ENCODE measurements around the gene SH3PXD2A.
A peak's percentile ranks its signal among the peaks of the same experiment; 100 is the strongest.

SH3PXD2A gene

DNA sequence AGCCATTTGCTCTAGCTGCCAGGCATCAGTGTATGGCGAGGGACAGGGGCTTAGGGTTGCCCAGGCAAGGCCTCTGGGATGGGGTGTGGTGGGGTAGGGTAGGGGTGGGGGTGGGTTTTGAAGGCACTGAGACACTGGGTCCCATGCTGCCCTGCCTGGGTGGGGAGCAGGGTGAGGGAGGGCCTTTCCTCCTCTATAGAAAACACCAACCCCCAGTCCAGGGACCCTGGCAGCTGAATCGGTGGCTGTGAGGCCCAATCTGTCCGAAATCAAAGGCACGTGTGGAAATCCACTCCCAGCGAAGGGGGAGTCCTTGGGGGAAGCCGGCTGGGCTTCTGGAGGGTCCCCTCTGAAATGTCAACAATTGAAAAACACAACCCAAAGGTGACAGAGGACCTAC, 255.5 kb downstream of the SH3PXD2A start:
- H3K4ac ChIP-seq (ENCODE audit: low read depth, low read length), result no peak overlapping the region
- no peaks in the 10 kb centered on the region for H3K4me1 ChIP-seq (ENCODE audit: control insufficient read depth in 1 of 2, insufficient read depth in 2 of 2, low read length in 2 of 2)
- H3K14ac ChIP-seq (ENCODE audit: low read length), result no peak overlapping the region
- no peak overlapping the region for H3K9ac ChIP-seq (ENCODE audit: low read length)
- no peak overlapping the region for H2AFZ ChIP-seq (ENCODE audit: insufficient read depth, low read length, poor library complexity)
- H4K91ac ChIP-seq (ENCODE audit: low read depth, low read length), result no peak overlapping the region
- no peak overlapping the region for H4K12ac ChIP-seq (ENCODE audit: low read depth, low read length)
- no peak overlapping the region for H3K18ac ChIP-seq (ENCODE audit: low read length)
- no peaks in the 10 kb centered on the region for H3K79me2 ChIP-seq (ENCODE audit: control insufficient read depth, insufficient read depth, low read length, poor library complexity)
- H3K9me3 ChIP-seq (ENCODE audit: insufficient read depth, low read depth, low read length), result peaks cover 2% of the 10 kb centered on the region
- H3K27ac ChIP-seq (ENCODE audit: low read depth, low read length), result no peak overlapping the region
- no peak overlapping the region for H4K8ac ChIP-seq (ENCODE audit: low read depth, low read length)
- peaks cover 20 to 24% of the 10 kb centered on the region in 2 experiments for H3K36me3 ChIP-seq (ENCODE audit: control insufficient read depth in 1 of 2, insufficient read depth in 2 of 2, low read length in 2 of 2)
- no peak overlapping the region for H3K4me3 ChIP-seq (ENCODE audit: low read depth, low read length)
- H2BK5ac ChIP-seq (ENCODE audit: low read depth, low read length, poor library complexity), result no peak overlapping the region
- H2BK120ac ChIP-seq (ENCODE audit: insufficient read depth, low read length, poor library complexity), result no peak overlapping the region
- H3K4me2 ChIP-seq (ENCODE audit: low read length), result no peak overlapping the region
- DNase-seq, result no peak
- no peaks in the 10 kb centered on the region for H3K27me3 ChIP-seq (ENCODE audit: insufficient read depth, low read length)
- no peaks in the 10 kb centered on the region for H3K79me1 ChIP-seq (ENCODE audit: low read length)
- H3K23ac ChIP-seq (ENCODE audit: low read length), result no peak overlapping the region
- WGBS (ENCODE audit: extremely low coverage, insufficient coverage, insufficient read length), result no CpG with 5 or more reads among the region's 6 CpGs
- H2AK5ac ChIP-seq (ENCODE audit: low read length), result no peak overlapping the region
- no peak overlapping the region for H2BK12ac ChIP-seq (ENCODE audit: low read length)

DNA sequence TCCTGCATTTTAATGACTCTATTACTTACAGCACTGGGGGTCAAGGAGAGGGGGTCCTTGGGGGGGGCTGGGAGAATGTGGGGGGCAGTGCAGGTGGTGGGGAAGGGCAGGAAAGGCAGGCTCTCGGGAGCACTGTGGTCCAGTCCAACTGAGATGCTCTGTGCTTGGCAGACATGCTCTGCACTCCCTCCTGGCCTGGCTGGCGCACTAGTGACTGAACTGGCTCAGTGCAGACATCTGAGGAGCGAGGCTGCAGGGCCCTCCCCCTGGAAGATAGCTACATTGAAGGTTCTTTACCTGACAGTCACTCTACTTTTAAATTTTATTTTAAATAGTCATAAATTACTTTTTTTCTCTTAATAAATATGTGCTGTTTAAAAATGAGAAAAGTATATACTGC, 256.2 kb downstream of the SH3PXD2A start:
- Histone ChIP-seq H2BK5ac (ENCODE audit: low read depth, low read length, poor library complexity) (no peak overlapping the region), H3K4me1 (ENCODE audit: control insufficient read depth in 1 of 2, insufficient read depth in 2 of 2, low read length in 2 of 2) (no peaks in the 10 kb centered on the region), H3K36me3 (ENCODE audit: control insufficient read depth in 1 of 2, insufficient read depth in 2 of 2, low read length in 2 of 2) (peaks cover 20 to 24% of the 10 kb centered on the region in 2 experiments), H3K4ac (ENCODE audit: low read depth, low read length) (no peak overlapping the region), H3K14ac (ENCODE audit: low read length) (no peak overlapping the region), H2BK12ac (ENCODE audit: low read length) (no peak overlapping the region), H3K27me3 (ENCODE audit: insufficient read depth, low read length) (no peaks in the 10 kb centered on the region), H3K18ac (ENCODE audit: low read length) (no peak overlapping the region), H2AK5ac (ENCODE audit: low read length) (no peak overlapping the region), H3K9me3 (ENCODE audit: insufficient read depth, low read depth, low read length) (peaks cover 2% of the 10 kb centered on the region), H3K79me2 (ENCODE audit: control insufficient read depth, insufficient read depth, low read length, poor library complexity) (no peaks in the 10 kb centered on the region), H2AFZ (ENCODE audit: insufficient read depth, low read length, poor library complexity) (no peak overlapping the region), H3K23ac (ENCODE audit: low read length) (no peak overlapping the region), H3K4me2 (ENCODE audit: low read length) (no peak overlapping the region), H3K4me3 (ENCODE audit: low read depth, low read length) (no peak overlapping the region), H4K8ac (ENCODE audit: low read depth, low read length) (peak overlapping the region; percentile 31), H3K79me1 (ENCODE audit: low read length) (no peaks in the 10 kb centered on the region), H4K91ac (ENCODE audit: low read depth, low read length) (no peak overlapping the region), H4K12ac (ENCODE audit: low read depth, low read length) (no peak overlapping the region), H3K9ac (ENCODE audit: low read length) (no peak overlapping the region), H3K27ac (ENCODE audit: low read depth, low read length) (no peak overlapping the region), H2BK120ac (ENCODE audit: insufficient read depth, low read length, poor library complexity) (no peak overlapping the region)
- no peak for DNase-seq
- no CpG with 5 or more reads among the region's 3 CpGs for WGBS (ENCODE audit: extremely low coverage, insufficient coverage, insufficient read length)

DNA sequence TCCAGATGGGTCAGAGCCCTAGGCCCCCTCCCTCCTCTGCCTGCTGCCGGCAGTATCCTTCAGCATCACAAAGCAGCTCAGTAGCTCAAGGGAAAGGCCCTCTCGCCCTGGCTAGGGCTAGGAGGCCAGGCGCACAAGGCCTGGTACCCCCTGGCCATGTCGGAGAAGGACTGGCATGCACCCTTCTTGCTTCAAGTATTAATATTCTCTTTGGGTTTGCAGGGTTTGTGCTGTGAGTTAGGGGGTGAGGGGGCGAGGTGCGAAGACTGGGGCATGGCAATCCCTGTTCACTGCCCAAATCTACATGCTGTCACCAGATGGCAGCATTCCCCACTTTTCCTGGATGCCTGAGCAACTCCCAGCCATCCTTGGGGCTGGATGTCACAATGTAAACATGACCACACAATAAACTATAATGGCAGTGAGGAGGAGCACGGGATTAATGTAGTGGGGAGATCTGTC, 256.7 kb downstream of the SH3PXD2A start:
- DNase-seq, result peak; percentile 50 to 74
- H3K36me3 ChIP-seq (ENCODE audit: control insufficient read depth in 1 of 2, insufficient read depth in 2 of 2, low read length in 2 of 2), result peaks cover 20 to 24% of the 10 kb centered on the region in 2 experiments
- H3K4me1 ChIP-seq (ENCODE audit: control insufficient read depth in 1 of 2, insufficient read depth in 2 of 2, low read length in 2 of 2), result no peaks in the 10 kb centered on the region
- no peak overlapping the region for H2AK5ac ChIP-seq (ENCODE audit: low read length)
- H3K9ac ChIP-seq (ENCODE audit: low read length), result peak overlapping the region; percentile 43
- no peak overlapping the region for H2BK120ac ChIP-seq (ENCODE audit: insufficient read depth, low read length, poor library complexity)
- H3K4ac ChIP-seq (ENCODE audit: low read depth, low read length), result no peak overlapping the region
- H3K27me3 ChIP-seq (ENCODE audit: insufficient read depth, low read length), result no peaks in the 10 kb centered on the region
- H3K9me3 ChIP-seq (ENCODE audit: insufficient read depth, low read depth, low read length), result peaks cover 2% of the 10 kb centered on the region
- WGBS (ENCODE audit: extremely low coverage, insufficient coverage, insufficient read length), result no CpG with 5 or more reads among the region's 7 CpGs
- no peak overlapping the region for H3K27ac ChIP-seq (ENCODE audit: low read depth, low read length)
- H3K4me3 ChIP-seq (ENCODE audit: low read depth, low read length), result no peak overlapping the region
- no peak overlapping the region for H2BK12ac ChIP-seq (ENCODE audit: low read length)
- H4K12ac ChIP-seq (ENCODE audit: low read depth, low read length), result no peak overlapping the region
- H2BK5ac ChIP-seq (ENCODE audit: low read depth, low read length, poor library complexity), result no peak overlapping the region
- no peak overlapping the region for H3K18ac ChIP-seq (ENCODE audit: low read length)
- no peak overlapping the region for H4K8ac ChIP-seq (ENCODE audit: low read depth, low read length)
- H2AFZ ChIP-seq (ENCODE audit: insufficient read depth, low read length, poor library complexity), result no peak overlapping the region
- no peaks in the 10 kb centered on the region for H3K79me1 ChIP-seq (ENCODE audit: low read length)
- H3K4me2 ChIP-seq (ENCODE audit: low read length), result no peak overlapping the region
- no peak overlapping the region for H4K91ac ChIP-seq (ENCODE audit: low read depth, low read length)
- no peak overlapping the region for H3K14ac ChIP-seq (ENCODE audit: low read length)
- no peaks in the 10 kb centered on the region for H3K79me2 ChIP-seq (ENCODE audit: control insufficient read depth, insufficient read depth, low read length, poor library complexity)
- H3K23ac ChIP-seq (ENCODE audit: low read length), result no peak overlapping the region

DNA sequence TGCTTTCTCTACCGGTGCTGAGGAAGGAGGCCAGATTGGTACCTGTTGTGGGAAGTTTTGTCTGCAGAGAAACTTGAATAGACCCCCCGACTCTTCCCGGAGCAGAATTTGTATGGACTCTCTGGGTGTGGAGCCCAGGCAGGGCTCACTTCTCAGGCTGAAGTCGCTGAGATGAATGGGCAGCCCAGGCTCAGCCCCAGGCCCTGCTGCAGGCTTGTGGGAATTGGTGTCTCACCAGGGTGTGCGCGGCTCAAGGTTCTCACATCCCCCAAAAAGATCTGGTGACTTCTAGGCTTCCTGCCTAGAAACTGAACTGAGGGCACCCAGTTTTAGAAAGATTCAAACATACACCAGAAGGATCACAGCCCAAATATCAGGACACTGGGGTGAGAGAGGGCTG, 258.4 kb downstream of the SH3PXD2A start:
- Histone ChIP-seq H4K12ac (ENCODE audit: low read depth, low read length) (no peak overlapping the region), H3K23ac (ENCODE audit: low read length) (no peak overlapping the region), H4K91ac (ENCODE audit: low read depth, low read length) (no peak overlapping the region), H2BK5ac (ENCODE audit: low read depth, low read length, poor library complexity) (no peak overlapping the region), H3K18ac (ENCODE audit: low read length) (no peak overlapping the region), H3K79me1 (ENCODE audit: low read length) (no peaks in the 10 kb centered on the region), H3K4me2 (ENCODE audit: low read length) (no peak overlapping the region), H2BK12ac (ENCODE audit: low read length) (no peak overlapping the region), H2AK5ac (ENCODE audit: low read length) (no peak overlapping the region), H3K14ac (ENCODE audit: low read length) (no peak overlapping the region), H3K36me3 (ENCODE audit: control insufficient read depth in 1 of 2, insufficient read depth in 2 of 2, low read length in 2 of 2) (peaks cover 7 to 10% of the 10 kb centered on the region in 2 experiments), H3K4me1 (ENCODE audit: control insufficient read depth in 1 of 2, insufficient read depth in 2 of 2, low read length in 2 of 2) (no peaks in the 10 kb centered on the region), H3K9me3 (ENCODE audit: insufficient read depth, low read depth, low read length) (no peaks in the 10 kb centered on the region), H3K4me3 (ENCODE audit: low read depth, low read length) (no peak overlapping the region), H3K4ac (ENCODE audit: low read depth, low read length) (no peak overlapping the region), H4K8ac (ENCODE audit: low read depth, low read length) (no peak overlapping the region), H2AFZ (ENCODE audit: insufficient read depth, low read length, poor library complexity) (no peak overlapping the region), H3K27ac (ENCODE audit: low read depth, low read length) (no peak overlapping the region), H3K9ac (ENCODE audit: low read length) (no peak overlapping the region), H3K27me3 (ENCODE audit: insufficient read depth, low read length) (no peaks in the 10 kb centered on the region), H3K79me2 (ENCODE audit: control insufficient read depth, insufficient read depth, low read length, poor library complexity) (no peaks in the 10 kb centered on the region), H2BK120ac (ENCODE audit: insufficient read depth, low read length, poor library complexity) (no peak overlapping the region)
- no CpG with 5 or more reads among the region's 6 CpGs for WGBS (ENCODE audit: extremely low coverage, insufficient coverage, insufficient read length)
- DNase-seq, result no peak

All from trophoblast cell (in vitro differentiated cells and primary cell).